Natural killer cell (primary cell): ENCODE data around the gene ALPI. TPM values are rescaled to one million over a fixed set of nuclear protein-coding genes. Genes with fewer than 3 reads are reported as not detected.

Experiments used
- ATAC-seq, 3 donors: fragments of 150-1000 bp in 2 of 3; fragments of 200-7000 bp in 1 of 3; cut with Tn5 transposase; 1 replicate in 1 of 3; 2 replicates in 2 of 3; pipeline ENCODE4 v1.10.0; 2021; ENCODE audit warnings: mild to moderate bottlenecking in 2 of 3, moderate library complexity in 2 of 3
- DNase-seq, 2 donors: peaks; one replicate each; pipeline versions ENCODE4 v3.0.0 to v3.0.0-alpha.2; 2013 to 2021; ENCODE audit warnings: mixed read lengths in 1 of 2
- H3K27ac ChIP-seq: one replicate; pipeline ENCODE4 v1.5.1; 2013; ENCODE audit warnings: mild to moderate bottlenecking, low read length
- H3K27me3 ChIP-seq: one replicate; pipeline ENCODE4 v1.6.1; 2013; ENCODE audit warnings: low read length; ENCODE audit not compliant: control insufficient read depth, insufficient read depth
- H3K36me3 ChIP-seq: one replicate; pipeline ENCODE4 v1.6.1; 2013; ENCODE audit warnings: low read length; ENCODE audit not compliant: control insufficient read depth, insufficient read depth
- H3K4me1 ChIP-seq: one replicate; pipeline ENCODE4 v1.6.1; 2013; ENCODE audit warnings: low read length; ENCODE audit not compliant: control insufficient read depth, insufficient read depth
- H3K4me3 ChIP-seq: one replicate; pipeline ENCODE4 v1.5.1; 2013; ENCODE audit warnings: low read length
- H3K9me3 ChIP-seq: one replicate; pipeline ENCODE4 v1.6.1; 2013; ENCODE audit warnings: low read length; ENCODE audit not compliant: control insufficient read depth, insufficient read depth
- H3K27ac Mint-ChIP-seq, 2 donors: one replicate each; pipeline ENCODE4 v1.8.0; 2022; ENCODE audit warnings: mild to moderate bottlenecking in 2 of 2, mixed read lengths in 2 of 2, moderate library complexity in 1 of 2
- H3K27me3 Mint-ChIP-seq, 2 donors: one replicate each; pipeline ENCODE4 v1.8.0; 2022; ENCODE audit warnings: low read depth in 2 of 2, mixed read lengths in 2 of 2
- H3K36me3 Mint-ChIP-seq: one replicate; pipeline ENCODE4 v1.8.0; 2022; ENCODE audit warnings: mixed read lengths
- H3K4me1 Mint-ChIP-seq, 2 donors: one replicate each; pipeline ENCODE4 v1.8.0; 2022; ENCODE audit warnings: mixed read lengths in 2 of 2
- H3K4me3 Mint-ChIP-seq: one replicate; pipeline ENCODE4 v1.8.0; 2022; ENCODE audit warnings: mild to moderate bottlenecking, moderate library complexity, mixed read lengths
- H3K9me3 Mint-ChIP-seq, 2 donors: one replicate each; pipeline ENCODE4 v1.8.0; 2022; ENCODE audit warnings: mixed read lengths in 2 of 2
- CTCF ChIP-seq: fragments of 200-600 bp; IDR thresholded peaks from one replicate; pipeline ENCODE4 v1.8.0; 2022; ENCODE audit warnings: antibody characterized with exemption
- WGBS: methylation state at CpG from one replicate; pipeline ENCODE4 v1.1.7; 2013; ENCODE audit warnings: missing lambda C conversion rate; ENCODE audit not compliant: insufficient coverage; 5-methylcytosine and 5-hydroxymethylcytosine counted together
- intact Hi-C: fragments of 100-400 bp; cut with micrococcal nuclease; formaldehyde crosslinking; loops from one replicate; pipeline ENCODE4 v1.14.2; 2022
- total RNA-seq, 4 donors: library from RNA; stranded (reverse); fragments of 120-200 nt in 1 of 4; gene quantifications; one replicate each; pipeline versions ENCODE4 v1.2.3 to v1.2.4, GENCODE V29; 2013 to 2022

The ALPI gene
- total RNA-seq, 3 donors from 2014 or later (not counting 1 experiment from before 2014, with no cell fraction given): not detected

DNA sequence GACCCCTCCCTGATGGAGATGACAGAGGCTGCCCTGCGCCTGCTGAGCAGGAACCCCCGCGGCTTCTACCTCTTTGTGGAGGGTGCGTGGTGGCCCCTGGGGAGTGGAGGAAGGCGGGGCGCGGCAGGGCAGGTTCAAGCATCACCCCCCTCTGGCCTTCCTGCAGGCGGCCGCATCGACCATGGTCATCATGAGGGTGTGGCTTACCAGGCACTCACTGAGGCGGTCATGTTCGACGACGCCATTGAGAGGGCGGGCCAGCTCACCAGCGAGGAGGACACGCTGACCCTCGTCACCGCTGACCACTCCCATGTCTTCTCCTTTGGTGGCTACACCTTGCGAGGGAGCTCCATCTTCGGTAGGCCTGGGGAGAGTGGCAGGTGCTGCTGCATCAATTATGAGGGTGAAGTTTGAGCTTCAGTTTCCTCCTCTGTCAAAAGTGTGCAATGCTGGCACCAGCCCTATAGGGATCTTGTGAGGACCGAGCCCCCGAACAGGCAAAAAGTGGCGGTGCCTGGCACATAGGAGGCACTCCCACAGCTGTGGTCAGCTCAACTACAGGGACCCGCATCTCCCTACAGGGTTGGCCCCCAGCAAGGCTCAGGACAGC lies 2.2 kb downstream of the ALPI start:
- Histone ChIP-seq H3K27ac (no peak overlapping the region), H3K4me1 (no peaks in the 10 kb centered on the region), H3K27me3 (no peaks in the 10 kb centered on the region), H3K9me3 (no peaks in the 10 kb centered on the region), H3K36me3 (no peaks in the 10 kb centered on the region), H3K4me3 (no peak overlapping the region)
- Mint-ChIP-seq H3K4me1 (peaks cover 0 to 9% of the 10 kb centered on the region in 2 donors), H3K36me3 (no peaks in the 10 kb centered on the region), H3K27ac (no peak overlapping the region), H3K9me3 (no peaks in the 10 kb centered on the region), H3K27me3 (peaks cover 0 to 8% of the 10 kb centered on the region in 2 donors), H3K4me3 (no peak overlapping the region)
- WGBS: 86% methylated on average over 25 of the region's 25 CpGs
- TF ChIP-seq CTCF: no peak
- DNase-seq (no peak), ATAC-seq (no peak)
- intact Hi-C loops: no loop called here

DNA sequence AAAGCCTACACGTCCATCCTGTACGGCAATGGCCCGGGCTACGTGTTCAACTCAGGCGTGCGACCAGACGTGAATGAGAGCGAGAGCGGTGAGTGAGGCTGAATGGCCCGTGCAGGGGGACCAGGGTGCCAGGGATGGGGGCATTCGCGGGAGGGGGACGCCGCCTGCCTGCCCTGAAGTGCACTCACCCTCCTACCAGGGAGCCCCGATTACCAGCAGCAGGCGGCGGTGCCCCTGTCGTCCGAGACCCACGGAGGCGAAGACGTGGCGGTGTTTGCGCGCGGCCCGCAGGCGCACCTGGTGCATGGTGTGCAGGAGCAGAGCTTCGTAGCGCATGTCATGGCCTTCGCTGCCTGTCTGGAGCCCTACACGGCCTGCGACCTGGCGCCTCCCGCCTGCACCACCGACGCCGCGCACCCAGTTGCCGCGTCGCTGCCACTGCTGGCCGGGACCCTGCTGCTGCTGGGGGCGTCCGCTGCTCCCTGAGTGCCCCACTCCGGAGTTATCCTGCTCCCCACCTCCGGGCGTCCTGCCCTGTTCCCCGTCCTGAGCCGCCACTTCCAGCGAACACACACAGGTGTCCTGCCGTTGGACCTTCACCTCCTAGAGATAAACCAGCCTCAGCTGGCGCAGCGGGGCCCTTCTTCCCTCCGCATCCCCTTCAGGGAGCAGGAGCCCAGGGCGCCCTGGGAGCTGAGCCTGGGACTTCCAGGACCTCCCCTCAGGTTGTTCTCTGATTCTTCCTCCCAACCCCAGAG lies 2.9 kb downstream of the ALPI start:
- intact Hi-C loops: no loop called here
- Histone ChIP-seq H3K4me3 (no peak overlapping the region), H3K9me3 (no peaks in the 10 kb centered on the region), H3K27ac (no peak overlapping the region), H3K36me3 (no peaks in the 10 kb centered on the region), H3K4me1 (no peaks in the 10 kb centered on the region), H3K27me3 (no peaks in the 10 kb centered on the region)
- no peak for TF ChIP-seq CTCF
- 57% methylated on average over 56 of the region's 56 CpGs for WGBS
- H3K27ac Mint-ChIP-seq: no peak overlapping the region
- DNase-seq: no peak
- no peaks in the 10 kb centered on the region for H3K9me3 Mint-ChIP-seq
- peaks cover 0 to 9% of the 10 kb centered on the region in 2 donors for H3K4me1 Mint-ChIP-seq
- no peak for ATAC-seq
- peaks cover 0 to 8% of the 10 kb centered on the region in 2 donors for H3K27me3 Mint-ChIP-seq
- H3K4me3 Mint-ChIP-seq: no peak overlapping the region
- H3K36me3 Mint-ChIP-seq: no peaks in the 10 kb centered on the region

DNA sequence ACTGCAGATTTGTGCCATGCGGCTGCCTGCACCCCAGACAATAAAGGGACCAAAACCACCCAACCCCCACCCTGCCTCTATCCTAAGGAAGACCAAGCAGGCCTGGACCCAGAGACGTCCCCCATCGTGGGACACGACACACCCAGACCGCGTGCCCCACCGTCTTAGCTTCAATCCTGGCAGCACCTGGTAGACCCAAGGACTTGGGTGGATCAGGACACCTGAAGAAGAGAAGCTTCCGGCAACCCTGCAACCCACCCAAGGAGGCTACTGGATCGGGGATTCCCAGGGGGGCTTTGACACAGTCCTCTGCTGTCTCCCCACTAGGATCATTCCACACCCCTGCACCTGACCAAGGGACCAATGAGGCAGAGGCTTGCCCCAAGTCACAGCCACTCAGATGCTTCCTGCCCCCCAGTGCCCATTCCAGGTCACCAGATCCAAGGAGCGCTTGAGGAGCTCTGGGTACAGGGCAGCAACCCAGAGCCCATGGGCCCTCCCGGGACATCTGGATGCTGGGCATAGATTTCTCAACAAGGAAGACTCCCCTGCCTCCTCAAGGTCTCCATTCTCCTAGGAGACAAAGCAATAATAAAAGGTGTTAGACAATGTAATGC lies 3.6 kb downstream of the ALPI start:
- H3K27ac Mint-ChIP-seq: no peak overlapping the region

More for the DNA sequence above, 3.6 kb downstream of the ALPI start:
- DNase-seq (no peak), ATAC-seq (no peak)
- intact Hi-C loops: no loop called here
- no peak overlapping the region for H3K27ac ChIP-seq
- Mint-ChIP-seq H3K4me3 (no peak overlapping the region), H3K27me3 (peaks cover 0 to 8% of the 10 kb centered on the region in 2 donors), H3K9me3 (no peaks in the 10 kb centered on the region), H3K36me3 (no peaks in the 10 kb centered on the region), H3K4me1 (peaks cover 0 to 9% of the 10 kb centered on the region in 2 donors)
- WGBS: 85% methylated on average over 11 of the region's 11 CpGs
- no peaks in the 10 kb centered on the region for H3K27me3 ChIP-seq
- H3K36me3 ChIP-seq: no peaks in the 10 kb centered on the region
- no peaks in the 10 kb centered on the region for H3K9me3 ChIP-seq
- H3K4me3 ChIP-seq: no peak overlapping the region
- no peaks in the 10 kb centered on the region for H3K4me1 ChIP-seq
- no peak for TF ChIP-seq CTCF
